Mesothelial cell of epicardium (in vitro differentiated cells): Measurements from ENCODE around the gene MAP1S. TPM values are rescaled to one million over a fixed set of nuclear protein-coding genes. Genes with fewer than 3 reads are reported as not detected.

ENCODE experiments used
- DNase-seq, 2 experiments: peaks; one replicate each; pipeline ENCODE4 v3.0.0; 2021; ENCODE audit warnings: low spot score in 2 of 2; ENCODE audit not compliant: unreplicated experiment in 2 of 2
- H3K27ac Mint-ChIP-seq: 2 replicates; pipeline ENCODE4 v1.8.0; 2021; ENCODE audit warnings: mixed read lengths
- H3K27me3 Mint-ChIP-seq: 2 replicates; pipeline ENCODE4 v1.8.0; 2021; ENCODE audit warnings: low read depth, mixed read lengths
- H3K36me3 Mint-ChIP-seq: 2 replicates; pipeline ENCODE4 v1.8.0; 2021; ENCODE audit warnings: mixed read lengths
- H3K4me1 Mint-ChIP-seq: 2 replicates; pipeline ENCODE4 v1.8.0; 2021; ENCODE audit warnings: mixed read lengths
- H3K4me3 Mint-ChIP-seq: 2 replicates; pipeline ENCODE4 v1.8.0; 2021; ENCODE audit warnings: mild to moderate bottlenecking, moderate library complexity, mixed read lengths
- H3K9me3 Mint-ChIP-seq: 2 replicates; pipeline ENCODE4 v1.8.0; 2021; ENCODE audit warnings: mixed read lengths
- CTCF ChIP-seq: fragments of 200-600 bp; sonication (generic); IDR thresholded peaks from one replicate; pipeline ENCODE4 v1.5.0; 2021; ENCODE audit warnings: antibody characterized with exemption; ENCODE audit not compliant: unreplicated experiment
- total RNA-seq: library from RNA; stranded (reverse); gene quantifications from 3 replicates; pipeline ENCODE4 v1.2.1, GENCODE V29; 2021

MAP1S gene
- total RNA-seq, 1 donor from 2014 or later = 66.1 TPM

GRCh38 chr19:17762505-17763229 is 43.4 kb downstream of the MAP1S start:
- DNase-seq = no peak
- TF ChIP-seq CTCF = no peak
- no peaks in the 10 kb centered on the region for H3K9me3 Mint-ChIP-seq
- H3K27me3 Mint-ChIP-seq = peaks cover 6% of the 10 kb centered on the region
- H3K4me3 Mint-ChIP-seq = no peak overlapping the region
- no peak overlapping the region for H3K27ac Mint-ChIP-seq
- no peaks in the 10 kb centered on the region for H3K36me3 Mint-ChIP-seq
- peaks cover 5% of the 10 kb centered on the region for H3K4me1 Mint-ChIP-seq

GRCh38 chr19:17764348-17764747 is 45.1 kb downstream of the MAP1S start:
- Mint-ChIP-seq H3K4me1 (peaks cover 5% of the 10 kb centered on the region), H3K4me3 (no peak overlapping the region), H3K27me3 (peaks cover 6% of the 10 kb centered on the region), H3K36me3 (no peaks in the 10 kb centered on the region), H3K9me3 (no peaks in the 10 kb centered on the region), H3K27ac (no peak overlapping the region)
- DNase-seq = no peak
- TF ChIP-seq CTCF = no peak

- DNase-seq = no peak
- Mint-ChIP-seq H3K27me3 (peaks cover 6% of the 10 kb centered on the region), H3K4me3 (no peak overlapping the region), H3K27ac (no peak overlapping the region), H3K4me1 (peaks cover 5% of the 10 kb centered on the region), H3K36me3 (no peaks in the 10 kb centered on the region), H3K9me3 (no peaks in the 10 kb centered on the region)
- TF ChIP-seq CTCF = no peak
These were observed 45.9 kb downstream of the MAP1S start for GRCh38 chr19:17765069-17765618.

GRCh38 chr19:17766543-17767131 is 47.4 kb downstream of the MAP1S start:
- peak; percentile 65 to 83 for DNase-seq
- peaks cover 8% of the 10 kb centered on the region for H3K27me3 Mint-ChIP-seq
- no peak overlapping the region for H3K27ac Mint-ChIP-seq
- H3K9me3 Mint-ChIP-seq = no peaks in the 10 kb centered on the region
- H3K36me3 Mint-ChIP-seq = no peaks in the 10 kb centered on the region
- H3K4me3 Mint-ChIP-seq = peak overlapping the region; percentile 46
- peak; percentile 70 for TF ChIP-seq CTCF
- peaks cover 5% of the 10 kb centered on the region for H3K4me1 Mint-ChIP-seq

GRCh38 chr19:17767559-17767958 is 48.3 kb downstream of the MAP1S start:
- H3K4me3 Mint-ChIP-seq = no peak overlapping the region
- no peaks in the 10 kb centered on the region for H3K36me3 Mint-ChIP-seq
- TF ChIP-seq CTCF = no peak
- no peaks in the 10 kb centered on the region for H3K9me3 Mint-ChIP-seq
- no peak overlapping the region for H3K27ac Mint-ChIP-seq
- DNase-seq = no peak
- peaks cover 8% of the 10 kb centered on the region for H3K27me3 Mint-ChIP-seq
- H3K4me1 Mint-ChIP-seq = peaks cover 5% of the 10 kb centered on the region
